GM18507 (cell line): ENCODE results near the gene SIGLEC8.
"Not testable (repeated sequence)": the region's sequence is repeated elsewhere in the genome, so short reads cannot be mapped to it uniquely, and the experiment has no call there.

Experiments used
- DNase-seq: peaks from one replicate; pipeline ENCODE4 v3.0.0; 2011; ENCODE audit warnings: low read depth; ENCODE audit not compliant: insufficient read length; ENCODE audit errors: extremely low spot score
- FAIRE-seq: peaks from 2 replicates; lab custom pipeline; 2011; peaks lifted over from hg19 to GRCh38; lab: Jason Lieb, UNC

Gene SIGLEC8

DNA sequence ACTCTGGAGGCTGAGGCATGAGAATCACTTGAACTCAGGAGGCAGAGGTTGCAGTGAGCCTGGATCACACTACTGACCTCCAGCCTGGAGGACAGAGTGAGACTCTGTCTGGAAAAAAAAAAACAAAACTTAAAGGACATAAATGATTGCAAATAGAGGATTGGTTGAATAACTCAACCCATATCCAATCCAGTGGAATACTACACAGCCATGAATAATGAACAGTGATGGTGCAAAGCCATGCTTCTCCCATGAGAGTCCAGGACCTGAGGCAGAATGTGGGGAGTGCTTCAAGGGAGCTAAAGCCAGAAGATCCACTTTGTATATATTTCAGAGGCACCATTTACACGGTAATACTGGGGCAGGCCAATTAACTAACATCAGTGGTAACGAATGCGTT is 17.9 kb upstream of the SIGLEC8 start:
- FAIRE-seq (no peak), DNase-seq (no peak)

DNA sequence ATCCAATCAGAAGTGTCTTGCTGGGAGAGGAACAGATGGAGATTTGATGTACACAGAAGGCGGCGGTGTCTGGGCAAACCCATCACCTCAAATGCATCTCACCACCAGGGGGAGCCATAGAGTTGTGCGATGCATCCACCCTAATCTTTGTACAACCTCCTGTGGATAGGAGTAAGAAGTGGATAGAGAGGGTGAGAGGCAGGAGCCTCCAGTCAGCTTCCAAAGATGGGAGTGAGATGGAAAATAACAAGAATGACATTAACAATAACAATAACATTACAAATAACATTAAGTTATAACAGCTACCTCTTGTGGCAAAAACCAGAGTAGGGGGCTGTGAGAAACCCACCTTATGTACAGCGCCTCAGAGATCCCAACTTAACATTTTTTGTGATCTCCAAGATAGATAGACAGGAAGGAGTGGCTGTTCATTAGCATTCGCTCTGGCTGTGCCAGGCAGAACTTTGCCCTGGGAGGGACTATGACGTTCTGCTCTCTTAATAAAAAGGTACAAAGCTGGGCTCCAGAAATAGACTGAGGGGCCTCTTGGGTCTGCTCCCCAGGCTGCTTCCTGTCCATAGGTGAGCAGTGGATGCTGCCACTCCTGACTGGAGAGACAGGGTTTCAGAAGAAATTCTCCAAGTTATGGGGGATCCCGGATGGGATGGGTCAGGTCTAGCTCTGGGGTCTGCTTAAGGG is 14.9 kb upstream of the SIGLEC8 start:
- DNase-seq (peak; percentile 47), FAIRE-seq (peak; percentile 84)

DNA sequence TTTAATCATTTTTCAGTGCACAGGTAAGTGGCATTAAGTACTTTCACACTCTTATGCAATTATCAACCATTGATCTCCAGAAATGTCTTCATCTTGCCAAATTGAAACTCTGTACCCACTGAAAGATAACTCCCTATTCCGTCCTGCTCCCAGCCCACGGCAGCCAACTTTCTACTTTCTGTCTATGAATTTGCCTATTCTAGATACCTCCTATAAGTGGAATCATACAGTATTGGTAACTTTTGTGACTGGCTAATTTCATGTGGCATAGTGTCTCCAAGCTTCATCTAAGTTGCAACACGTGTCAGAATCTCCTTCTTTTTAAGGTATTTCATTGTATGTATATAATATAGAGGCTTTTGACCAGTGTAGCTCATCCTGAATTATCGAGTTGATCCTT is 14.4 kb upstream of the SIGLEC8 start:
- DNase-seq: no peak
- FAIRE-seq: no peak

DNA sequence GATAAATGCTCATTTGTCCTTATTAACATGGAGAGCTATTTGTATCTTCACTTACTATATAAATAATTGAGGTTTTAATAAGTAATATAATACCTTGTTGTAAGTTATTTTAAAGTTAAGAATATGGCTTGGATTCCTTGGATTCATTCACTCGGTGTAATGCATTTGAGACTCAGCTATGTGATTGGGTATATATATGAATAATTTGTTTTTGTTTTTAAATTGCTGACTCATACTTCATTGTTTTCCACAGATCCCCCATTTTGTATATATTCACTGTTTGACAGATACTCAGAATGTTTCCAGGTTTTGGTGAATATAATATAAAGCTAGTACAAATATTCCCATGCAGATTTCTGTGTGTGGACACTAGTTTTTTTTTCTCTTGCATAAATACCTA is 13.3 kb upstream of the SIGLEC8 start:
- no peak for FAIRE-seq

DNA sequence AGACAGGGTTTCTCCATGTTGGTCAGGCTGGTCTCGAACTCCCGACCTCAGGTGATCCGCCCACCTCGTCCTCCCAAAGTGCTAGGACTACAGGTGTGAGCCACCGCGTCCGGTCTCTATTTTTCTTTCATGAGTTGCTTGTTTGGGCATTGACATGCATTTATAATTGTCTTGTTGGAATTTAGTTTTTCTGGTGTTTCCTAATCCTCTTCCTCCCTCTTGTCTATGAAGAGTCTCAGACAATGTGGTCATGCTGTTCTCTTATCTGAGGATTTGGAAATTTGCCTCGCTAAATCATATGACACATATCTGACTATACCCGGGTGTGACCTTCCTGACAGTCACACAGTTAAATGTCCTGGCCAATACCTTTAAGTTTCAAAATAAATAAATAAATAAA is 12.7 kb upstream of the SIGLEC8 start:
- no peak for FAIRE-seq
- no peak for DNase-seq

More for the DNA sequence above, 13.3 kb upstream of the SIGLEC8 start:
- no peak for DNase-seq

DNA sequence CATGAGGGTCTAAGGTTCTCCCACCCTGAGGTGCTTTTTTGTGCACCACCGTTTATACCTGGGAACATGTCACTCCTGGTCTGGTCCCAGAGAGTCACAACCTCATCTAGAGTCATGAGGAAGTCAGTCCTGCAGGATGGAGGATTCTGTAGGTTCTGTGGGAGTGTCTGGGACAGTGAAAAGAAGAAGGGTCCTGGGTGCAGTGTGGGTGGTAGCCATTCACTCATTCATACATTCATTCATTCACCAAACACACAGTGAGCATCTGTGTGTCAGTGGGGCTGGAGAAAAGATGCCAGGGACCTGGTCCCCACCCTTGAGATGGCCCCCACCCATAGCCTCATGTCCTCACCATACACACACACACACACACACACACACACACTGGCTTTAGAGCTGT is 11.4 kb upstream of the SIGLEC8 start:
- FAIRE-seq: no peak
- DNase-seq: no peak

DNA sequence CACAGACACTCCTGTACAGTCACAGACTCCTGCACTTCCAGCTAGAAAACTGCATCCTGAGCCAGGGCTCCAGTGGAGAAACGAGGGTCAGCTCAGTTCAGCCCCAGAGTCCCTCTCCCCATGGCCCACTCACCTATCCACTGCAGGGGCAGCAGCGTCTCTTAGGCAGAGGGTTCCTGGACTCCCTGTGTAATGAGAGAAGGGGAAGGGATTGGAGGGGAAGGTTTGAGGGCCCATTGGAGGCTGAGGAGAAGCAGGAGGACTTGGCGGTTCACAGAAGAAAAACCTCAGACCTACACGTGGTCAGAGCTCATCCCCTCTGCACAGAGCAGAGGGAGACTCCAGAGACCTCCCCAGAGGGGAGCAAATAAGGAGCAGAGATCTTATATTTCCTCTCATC is 10.9 kb upstream of the SIGLEC8 start:
- FAIRE-seq (no peak), DNase-seq (no peak)

DNA sequence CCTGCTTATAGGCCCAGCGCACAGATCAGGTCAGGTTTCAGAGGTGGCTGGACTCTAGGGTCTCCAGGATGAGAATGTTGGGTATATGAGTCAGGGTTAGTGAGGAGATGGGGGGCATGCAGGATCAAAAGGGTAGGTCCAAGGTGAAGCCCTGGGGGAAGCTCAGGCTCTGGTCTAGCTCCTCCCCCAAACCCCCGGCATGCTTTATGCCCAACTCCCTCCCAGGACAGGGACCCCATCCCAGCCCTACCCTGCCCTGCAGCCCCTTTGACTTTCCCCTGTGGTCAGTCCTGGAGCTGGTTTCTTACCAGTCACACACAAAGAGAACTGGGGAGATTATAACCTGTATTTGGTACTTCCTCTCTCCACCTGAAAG is 10.3 kb upstream of the SIGLEC8 start:
- no peak for DNase-seq
- no peak for FAIRE-seq

DNA sequence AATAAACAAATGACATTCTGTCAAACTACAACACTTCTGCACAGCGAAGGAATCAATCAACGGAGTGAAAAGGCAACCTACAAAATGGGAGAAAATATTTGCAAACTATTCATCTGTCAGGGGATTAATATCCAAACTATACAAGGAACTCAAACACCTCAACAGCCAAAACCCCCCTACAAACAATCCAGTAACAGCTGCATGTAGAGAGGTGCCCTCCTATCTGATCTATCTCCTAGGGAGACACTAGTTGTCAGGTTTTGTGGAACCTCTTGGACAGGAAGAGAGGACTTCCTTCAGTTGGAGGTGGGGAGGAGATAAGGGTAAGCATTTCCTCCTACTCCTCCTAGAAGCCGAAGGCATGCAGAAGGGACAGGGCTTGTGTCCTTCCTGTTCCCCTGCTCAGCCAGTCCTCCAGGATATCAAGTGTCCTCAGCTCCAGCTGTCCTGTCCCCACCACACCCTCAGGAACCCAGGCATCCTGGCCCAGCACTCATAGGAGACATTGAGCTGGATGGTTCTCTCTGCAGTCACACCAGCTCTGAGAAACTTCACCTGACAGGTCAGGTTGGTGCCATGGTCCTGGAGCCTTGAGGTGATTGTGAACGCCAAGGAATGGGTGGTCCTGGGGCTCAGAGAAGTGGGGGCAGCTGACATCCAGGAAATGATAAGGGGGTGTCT is 9.8 kb upstream of the SIGLEC8 start:
- FAIRE-seq: no peak
- no peak for DNase-seq

DNA sequence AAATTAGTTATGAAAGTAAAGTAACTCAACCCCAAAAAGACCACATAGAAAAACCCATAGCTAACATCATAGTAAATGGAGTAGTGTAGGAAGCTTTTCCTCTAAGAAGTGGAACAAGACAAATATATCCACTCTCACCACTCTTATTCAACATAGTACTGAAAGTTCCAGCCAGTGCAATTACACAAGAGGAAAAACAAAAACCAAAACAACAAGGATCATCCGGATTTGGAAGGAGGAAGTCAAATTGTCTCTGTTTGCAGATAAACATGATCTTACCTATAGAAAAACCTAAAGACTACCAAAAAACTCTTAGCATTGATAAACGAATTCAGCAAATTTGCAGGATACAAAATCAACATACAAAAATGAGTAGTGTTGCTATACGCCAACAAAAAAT is 8.5 kb upstream of the SIGLEC8 start:
- DNase-seq (no peak), FAIRE-seq (no peak)

DNA sequence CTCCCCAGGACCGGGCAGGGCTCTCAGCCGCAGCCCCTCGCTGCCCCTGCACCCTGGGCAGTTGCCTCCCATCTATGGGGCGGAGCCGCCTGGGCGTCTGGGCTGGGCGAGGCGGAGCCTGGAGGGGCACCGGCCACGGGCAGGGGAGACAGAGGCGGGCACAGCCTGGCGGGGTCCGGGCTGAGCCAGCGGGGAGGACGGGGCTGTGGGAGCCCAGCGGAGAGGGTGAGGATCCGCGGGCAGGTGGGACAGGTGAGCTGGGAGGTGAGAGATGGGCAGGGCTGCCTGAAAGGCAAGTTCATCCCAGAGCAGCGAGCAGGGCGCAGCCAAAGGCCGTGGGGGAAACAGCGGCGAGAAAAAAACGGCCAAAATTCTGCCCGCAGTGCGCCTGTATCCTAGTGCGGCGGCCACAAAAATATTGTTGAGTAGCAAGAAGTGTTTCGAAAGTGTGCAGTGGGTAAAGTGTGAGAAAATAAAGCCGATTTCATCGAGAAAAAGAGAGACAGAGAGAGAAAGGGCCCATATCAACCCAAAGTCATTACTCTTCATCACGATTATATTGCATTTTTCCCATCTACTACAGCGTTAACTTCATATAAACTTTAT is 5.8 kb upstream of the SIGLEC8 start:
- not testable (repeated sequence) for DNase-seq, FAIRE-seq

DNA sequence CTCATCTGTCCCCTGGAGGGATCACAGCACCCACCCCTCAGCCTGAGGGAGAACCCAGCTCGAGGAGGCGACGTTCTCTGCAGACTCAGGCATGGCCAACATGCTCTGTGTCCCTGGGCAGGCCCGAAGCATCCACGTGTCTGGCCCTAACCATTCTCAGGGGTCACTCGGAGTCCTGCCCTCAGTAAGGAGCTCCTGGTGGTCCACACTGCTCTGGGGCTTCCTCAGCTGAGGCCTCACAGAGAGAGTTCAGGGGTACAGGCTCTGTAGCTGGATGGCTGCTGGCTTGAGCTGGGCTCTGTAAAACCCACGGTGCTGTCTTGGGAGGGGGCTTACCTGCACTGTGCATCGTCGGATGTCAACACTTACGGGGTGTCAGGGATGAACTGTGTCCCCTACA is 4.4 kb upstream of the SIGLEC8 start:
- DNase-seq (no peak), FAIRE-seq (no peak)

DNA sequence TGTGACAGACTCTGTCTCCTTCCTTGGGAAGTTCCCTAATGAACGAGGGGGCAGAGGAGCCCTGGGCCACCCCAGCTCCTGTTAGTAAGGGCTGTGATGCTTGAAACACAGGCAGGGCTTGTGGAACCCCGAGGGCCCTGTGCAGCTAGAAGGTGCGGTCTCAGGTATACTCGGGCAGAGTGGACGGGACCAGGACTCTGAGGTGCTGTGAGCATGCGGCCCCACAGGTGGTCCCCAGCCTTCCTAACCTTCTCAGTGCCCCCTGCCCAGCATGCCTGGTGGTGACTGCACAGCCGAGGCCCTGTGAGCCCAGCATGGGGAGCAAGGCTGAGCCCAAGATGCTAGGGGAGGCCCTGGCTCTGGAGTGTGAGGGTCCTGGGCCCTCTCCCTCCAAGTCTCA is 4.0 kb upstream of the SIGLEC8 start:
- DNase-seq: no peak
- no peak for FAIRE-seq

DNA sequence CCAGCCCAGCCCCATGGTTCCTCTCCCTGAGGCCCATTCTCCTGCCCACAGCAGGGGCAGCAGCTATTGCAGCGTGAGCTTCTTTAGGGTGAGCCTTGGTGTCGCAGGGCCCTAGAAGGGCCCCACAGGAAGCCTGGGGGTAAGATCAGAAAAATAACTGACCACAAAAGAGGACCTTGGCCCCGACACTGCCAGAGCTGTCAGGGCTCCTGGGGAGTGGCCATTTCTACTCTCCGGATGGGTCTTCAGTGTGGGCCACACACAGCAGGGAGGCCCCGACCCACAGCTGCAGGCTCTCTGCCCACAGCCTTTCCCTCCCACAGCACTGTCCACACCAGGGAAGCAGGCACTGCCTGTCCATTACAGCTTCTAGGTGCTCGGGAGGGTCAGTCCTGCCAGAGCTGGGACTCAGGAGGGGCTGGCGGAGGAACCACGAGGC is 3.5 kb upstream of the SIGLEC8 start:
- DNase-seq (no peak), FAIRE-seq (no peak)

DNA sequence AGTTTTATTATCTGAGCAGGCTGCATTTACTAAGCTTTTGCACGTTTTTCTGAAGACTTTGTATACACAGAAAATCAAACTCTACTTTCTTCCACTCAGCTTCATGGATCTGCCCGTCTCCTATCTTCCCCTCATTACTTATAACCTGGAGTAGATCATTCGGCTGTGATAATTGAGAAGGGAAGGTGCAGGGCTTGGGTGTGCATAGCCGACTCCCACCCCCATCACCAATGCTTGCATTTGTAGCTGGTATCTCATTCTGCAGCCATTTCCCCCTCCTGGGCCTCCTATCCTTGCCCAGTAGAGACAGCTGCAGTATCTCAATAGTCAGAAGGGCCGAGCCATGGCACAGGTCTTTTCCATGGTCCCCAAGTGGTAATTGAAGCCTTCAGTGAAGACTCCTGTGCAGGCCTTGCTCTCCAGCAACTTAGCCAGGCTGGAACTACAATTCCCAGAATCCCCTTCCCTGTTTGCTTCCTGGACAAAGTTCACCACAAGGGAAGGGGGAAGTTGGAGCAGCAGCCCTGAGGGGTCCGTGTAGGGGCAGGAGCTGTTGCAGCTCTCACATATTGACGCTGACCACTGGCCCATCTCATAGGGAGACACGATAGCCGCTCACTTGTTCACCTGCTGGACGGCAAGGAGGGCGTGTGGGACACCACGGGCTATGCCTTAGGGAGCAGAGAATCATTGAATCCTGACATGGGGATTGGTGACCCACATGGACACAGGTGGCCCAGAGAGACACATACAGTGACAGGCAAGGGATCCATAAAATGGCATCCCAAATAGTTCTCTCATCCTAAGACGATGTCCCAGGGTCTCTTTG is 2.1 kb upstream of the SIGLEC8 start:
- DNase-seq (no peak), FAIRE-seq (no peak)

DNA sequence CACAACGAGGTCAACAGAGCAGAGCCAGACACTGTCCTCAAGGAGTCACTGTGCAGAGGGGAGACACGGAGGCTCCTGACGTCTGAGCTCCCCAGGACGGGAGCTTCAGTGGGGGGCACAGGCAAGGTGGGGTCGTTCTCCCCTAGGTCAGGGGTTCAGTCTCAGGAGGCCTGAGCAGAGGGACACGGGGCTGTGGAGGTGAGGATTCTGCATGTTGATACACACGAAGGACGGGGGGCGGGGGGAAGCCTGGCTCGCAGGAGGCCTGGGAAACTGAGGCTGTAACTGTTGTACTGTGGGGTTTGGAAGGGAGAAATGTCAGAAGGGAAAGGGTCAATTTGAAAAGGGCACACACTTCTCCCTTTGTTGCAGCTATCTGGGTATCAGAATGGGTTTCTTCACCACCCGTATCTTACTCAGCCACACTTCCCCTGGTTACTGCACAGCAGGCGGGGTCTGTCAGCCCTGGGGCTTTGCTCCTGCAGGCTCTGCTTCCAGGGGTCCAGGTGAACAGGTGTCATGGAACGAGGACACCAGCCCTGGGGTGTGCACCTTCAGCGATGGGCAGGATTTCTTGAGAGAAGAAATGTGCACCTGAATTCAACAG is 748 bp upstream of the SIGLEC8 start:
- no peak for DNase-seq
- FAIRE-seq: no peak

DNA sequence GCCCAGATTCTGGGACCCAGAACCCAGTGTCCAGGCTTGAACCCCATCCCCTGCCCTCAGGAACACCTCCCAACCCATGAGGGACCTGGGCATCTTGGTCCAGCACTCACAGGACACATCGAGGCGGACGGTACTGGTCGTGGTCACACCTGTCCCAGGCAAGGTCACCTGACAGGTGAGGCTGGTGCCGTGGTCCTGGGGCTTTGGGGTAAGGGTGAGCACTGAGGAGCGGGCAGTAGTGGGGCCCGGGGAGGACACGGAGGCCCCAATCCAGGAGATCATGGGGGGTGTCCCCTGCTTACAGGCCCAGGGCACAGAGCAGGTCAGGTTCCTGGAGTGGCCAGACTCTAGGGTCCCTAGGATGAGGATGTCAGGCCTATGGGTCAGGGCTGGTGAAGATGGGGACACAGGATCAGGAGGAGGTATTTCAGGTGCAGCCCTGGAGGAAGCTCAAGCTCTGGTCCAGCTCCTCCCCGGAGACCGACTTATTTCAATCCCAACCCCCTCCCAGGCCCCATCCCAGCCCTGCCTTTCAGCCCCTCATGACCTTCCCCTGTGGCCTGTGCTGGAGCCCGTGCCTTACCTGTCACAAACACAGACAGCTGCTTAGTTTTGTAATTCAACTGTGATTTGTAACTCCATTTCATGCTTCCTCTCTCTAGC is 772 bp downstream of the SIGLEC8 start:
- FAIRE-seq: no peak
- DNase-seq: no peak

DNA sequence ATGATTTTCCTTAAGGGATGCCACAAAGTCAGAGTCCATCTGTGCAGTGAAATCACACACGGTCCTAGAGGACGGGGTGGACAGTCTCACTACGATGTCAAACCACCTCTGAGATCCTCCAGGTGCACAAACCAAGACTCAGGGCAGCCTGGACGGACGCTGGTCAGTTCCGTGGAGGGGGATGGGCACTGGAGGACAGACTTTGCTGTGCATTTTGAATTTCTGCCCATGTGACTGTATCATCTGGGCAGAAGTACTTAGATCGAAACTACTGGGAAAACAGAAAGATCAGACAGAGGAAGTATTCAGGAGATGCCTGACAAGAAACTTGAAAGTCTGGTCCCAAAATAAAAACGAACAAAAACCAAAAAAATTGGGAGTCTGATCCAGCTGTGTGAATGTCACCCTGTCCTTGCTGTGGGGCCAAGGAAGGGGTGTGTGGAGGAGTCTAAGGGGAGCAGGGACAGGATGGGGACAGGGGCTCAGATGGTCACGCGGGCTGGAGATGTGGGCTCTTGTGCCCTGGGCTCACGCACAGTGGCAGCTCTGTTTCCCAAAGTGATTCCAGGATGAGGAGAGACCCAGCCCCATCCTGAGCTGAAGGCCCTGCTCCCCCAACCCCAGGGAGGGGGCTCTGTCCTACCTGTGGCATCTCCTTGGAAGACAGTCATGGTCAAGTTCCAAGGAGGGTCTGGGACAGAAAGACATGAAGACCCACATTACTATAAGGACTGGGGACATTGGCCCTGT is 1.5 kb downstream of the SIGLEC8 start:
- FAIRE-seq: no peak
- no peak for DNase-seq
